GM23248 (cell line): ENCODE measurements around the gene UBAC1.

Source experiments
- EZH2 ChIP-seq: fragments of 200-600 bp; sonication (generic); IDR thresholded peaks from 2 replicates; pipeline ENCODE4 v1.6.1; 2018; ENCODE audit warnings: antibody characterized with exemption, mild to moderate bottlenecking; ENCODE audit not compliant: insufficient read depth, poor library complexity, severe bottlenecking
- EZH2phosphoT487 ChIP-seq: fragments of 200-600 bp; sonication (generic); IDR thresholded peaks from 2 replicates; pipeline ENCODE4 v1.6.1; 2018; ENCODE audit warnings: antibody characterized with exemption, moderate library complexity, mild to moderate bottlenecking, low read depth; ENCODE audit not compliant: insufficient read depth

DNA sequence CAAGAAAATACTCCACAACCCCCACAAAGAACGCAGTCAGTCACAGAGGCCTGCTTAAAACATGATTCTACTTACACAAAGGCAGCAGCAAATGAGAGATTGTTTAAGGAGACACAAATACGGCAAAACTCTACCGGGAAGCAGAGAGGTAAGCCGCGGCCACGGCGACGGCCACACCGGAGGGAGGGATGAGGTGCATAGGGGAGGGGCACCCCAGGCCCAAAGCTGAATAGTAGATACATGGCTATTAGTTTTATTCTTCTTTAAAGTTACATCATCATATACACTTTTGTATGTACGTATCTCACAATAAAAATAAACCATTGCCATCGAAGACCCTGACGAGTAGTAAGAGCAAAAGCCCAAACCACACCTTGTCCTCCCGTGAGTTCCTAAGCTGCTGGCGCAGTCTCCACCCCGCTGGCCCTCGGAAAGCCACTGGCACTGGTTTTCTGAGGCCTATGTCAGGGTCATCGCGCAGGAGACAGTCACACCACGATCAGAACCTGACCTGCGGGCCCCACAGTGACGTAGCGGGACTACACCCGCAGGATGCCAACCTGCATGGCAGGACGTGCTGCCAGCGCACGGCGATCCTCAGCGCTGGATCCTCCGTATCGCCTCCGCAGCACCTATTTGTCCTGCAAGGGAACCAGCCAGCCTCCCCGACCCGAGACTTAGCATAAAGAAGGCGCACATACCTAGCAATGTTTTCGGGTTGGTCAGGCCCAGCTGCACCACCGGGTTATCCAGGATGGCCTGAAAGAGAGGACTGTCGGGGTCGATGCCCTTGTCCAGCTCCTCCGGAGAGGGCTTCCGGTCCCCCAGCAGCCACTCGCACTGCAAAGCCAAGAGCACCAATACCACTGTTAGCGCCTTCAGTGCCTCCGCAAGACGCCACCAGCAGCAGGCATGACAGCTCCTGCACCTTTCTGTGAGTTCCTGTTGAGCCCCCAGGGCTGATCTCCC is 23.4 kb downstream of the UBAC1 start:
- no peak for TF ChIP-seq EZH2
- no peak for TF ChIP-seq EZH2phosphoT487
